GM12801 (cell line): ENCODE measurements around the gene TOP2B.

Source experiments
- TF ChIP-seq, protein P1 (sequence below): IDR thresholded peaks from one replicate; pipeline ENCODE4 v1.5.1; 2011; ENCODE audit warnings: control low read depth; ENCODE audit not compliant: insufficient read length; ENCODE audit errors: extremely low read depth

Gene TOP2B

DNA sequence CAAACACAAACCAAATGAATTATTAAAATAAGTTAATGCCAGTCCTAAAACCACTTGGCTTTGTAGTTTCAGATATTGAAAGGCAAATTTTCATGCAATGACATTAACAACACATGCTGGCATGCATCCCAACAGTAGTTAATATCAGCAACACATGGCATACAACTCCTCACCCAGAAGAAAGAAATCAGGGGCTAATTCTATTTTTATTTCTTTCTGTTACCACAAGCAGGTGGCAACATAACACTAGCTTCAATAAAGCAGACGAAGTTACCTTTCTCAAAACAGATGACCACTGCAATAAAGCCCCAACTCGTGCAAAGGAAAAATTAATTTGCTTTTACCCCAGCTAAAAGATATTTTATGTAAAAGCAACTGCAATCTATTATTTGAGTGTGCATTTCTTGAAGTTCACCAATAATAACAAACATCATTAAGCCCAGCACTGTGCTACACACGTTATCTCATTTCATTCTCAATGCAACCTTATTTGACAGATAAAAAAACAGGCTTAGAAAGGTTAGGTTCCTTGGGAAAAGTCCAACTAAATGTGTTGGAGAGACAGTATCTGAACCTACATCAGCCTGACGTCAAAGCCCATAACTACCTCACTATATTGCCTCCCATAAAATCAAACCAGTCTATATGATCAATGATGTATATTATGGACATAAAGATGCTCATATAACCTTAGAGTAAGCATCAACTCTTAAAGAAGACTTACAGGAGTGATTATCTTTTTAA lies 2.8 kb downstream of the TOP2B start:
- TF ChIP-seq, protein P1, sequence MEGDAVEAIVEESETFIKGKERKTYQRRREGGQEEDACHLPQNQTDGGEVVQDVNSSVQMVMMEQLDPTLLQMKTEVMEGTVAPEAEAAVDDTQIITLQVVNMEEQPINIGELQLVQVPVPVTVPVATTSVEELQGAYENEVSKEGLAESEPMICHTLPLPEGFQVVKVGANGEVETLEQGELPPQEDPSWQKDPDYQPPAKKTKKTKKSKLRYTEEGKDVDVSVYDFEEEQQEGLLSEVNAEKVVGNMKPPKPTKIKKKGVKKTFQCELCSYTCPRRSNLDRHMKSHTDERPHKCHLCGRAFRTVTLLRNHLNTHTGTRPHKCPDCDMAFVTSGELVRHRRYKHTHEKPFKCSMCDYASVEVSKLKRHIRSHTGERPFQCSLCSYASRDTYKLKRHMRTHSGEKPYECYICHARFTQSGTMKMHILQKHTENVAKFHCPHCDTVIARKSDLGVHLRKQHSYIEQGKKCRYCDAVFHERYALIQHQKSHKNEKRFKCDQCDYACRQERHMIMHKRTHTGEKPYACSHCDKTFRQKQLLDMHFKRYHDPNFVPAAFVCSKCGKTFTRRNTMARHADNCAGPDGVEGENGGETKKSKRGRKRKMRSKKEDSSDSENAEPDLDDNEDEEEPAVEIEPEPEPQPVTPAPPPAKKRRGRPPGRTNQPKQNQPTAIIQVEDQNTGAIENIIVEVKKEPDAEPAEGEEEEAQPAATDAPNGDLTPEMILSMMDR, result no peak

DNA sequence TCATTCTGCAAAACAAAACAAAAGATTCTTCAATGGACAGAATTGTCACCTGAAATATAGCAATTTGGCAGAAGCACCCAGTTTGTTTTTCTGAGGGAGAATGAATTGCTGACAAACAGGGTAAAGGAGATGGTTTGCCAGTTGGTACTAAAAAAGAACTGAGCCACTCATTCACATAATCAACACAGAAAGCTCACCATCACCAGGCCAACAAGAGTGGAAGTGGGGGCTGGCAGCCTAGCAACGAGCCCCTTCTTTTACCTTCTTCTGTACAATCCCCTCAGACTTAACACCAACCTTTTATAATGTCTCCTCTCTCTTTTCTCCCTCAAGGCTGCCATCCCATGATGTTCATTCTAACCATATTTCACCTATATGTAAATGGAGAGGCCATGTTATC lies 5.9 kb downstream of the TOP2B start:
- TF ChIP-seq, protein P1, result no peak

DNA sequence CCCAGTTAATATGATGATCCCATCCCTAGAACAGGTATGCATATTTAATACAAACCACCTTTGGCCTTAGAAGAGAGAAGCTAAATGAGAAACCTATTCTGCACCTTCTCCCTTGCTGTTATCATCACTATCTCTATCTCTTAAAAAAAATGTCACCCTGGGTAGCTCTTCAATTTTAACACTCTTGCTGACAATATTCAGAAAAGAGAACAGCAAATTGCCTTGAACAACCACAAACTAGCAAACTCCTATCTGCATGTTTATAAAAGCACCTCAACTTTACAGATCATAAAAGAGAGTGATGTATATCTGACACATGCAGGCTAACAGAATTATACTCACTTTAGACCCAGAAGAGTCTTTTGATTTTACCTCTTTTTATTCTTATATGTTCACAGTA lies 7.4 kb downstream of the TOP2B start:
- TF ChIP-seq, protein P1, result no peak

DNA sequence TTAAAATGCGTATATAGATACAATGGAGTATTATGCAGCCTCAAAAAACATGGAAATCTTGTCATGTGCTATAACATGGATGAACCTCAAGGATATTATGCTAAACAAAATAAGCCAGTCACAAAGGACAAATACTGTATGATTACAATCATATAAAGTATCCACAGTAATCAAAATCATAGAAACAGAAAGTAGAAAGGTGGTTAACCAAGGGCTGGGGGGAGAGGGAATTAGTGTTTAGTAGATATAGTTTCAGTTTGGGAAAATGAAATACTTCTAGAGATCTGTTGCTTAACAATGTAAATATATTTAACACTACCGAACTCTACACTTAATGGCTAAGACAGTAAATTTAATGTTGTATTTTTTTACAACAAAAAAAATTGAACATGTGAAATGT lies 9.0 kb downstream of the TOP2B start:
- TF ChIP-seq, protein P1, result no peak

DNA sequence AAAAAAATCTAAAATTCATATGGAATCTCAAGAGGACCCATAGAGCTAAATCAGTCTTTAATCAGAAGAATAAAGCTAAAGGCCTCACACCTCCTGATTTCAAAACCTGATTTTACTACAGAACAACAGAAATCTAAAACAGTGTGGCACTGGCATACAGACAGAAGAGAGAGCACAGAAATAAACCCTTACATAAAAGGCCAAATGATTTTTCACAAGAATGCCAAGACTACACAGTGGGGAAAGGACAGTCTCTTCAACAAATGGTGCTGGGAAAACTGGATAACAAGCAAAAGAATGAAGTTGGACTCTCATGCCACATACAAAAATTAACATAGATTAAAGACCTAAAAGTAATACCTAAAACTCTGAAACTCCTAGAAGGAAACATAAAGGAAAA lies 10.1 kb downstream of the TOP2B start:
- TF ChIP-seq, protein P1, result no peak

DNA sequence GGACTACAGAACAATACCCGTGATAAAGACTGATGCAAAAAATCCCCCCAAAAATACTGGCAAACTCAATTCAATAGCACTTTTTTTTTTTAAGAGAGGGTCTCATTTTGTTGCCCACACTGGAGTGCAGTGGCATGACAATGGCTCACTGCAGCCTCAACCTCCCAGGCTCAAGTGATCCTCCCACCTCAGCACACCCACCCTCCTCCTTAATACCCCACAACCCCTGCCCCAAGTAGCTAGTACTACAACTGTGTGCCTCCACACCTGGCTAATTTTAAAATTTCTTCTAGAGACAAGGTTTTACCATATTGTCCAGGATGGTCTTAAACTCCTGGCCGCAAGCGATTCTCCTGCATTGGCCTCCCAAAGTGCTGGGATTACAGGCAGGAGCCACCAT lies 11.4 kb downstream of the TOP2B start:
- TF ChIP-seq, protein P1, result no peak

DNA sequence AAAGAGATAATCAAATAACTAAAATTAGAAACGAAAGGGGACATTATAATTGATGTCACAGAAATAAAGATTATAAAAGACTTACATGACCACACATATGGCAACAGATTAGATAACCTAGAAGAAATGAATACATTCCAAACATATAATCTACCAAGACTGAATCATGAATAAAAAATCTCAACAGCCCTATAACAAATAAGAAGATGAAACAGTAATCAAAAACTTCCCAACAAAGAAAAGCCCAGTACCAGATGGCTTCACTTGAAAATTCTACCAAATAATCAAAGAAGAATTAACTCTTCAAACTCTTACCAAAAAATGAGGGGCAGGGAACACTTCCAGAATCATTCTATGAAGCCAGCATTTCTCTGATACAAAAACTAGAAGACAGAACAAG lies 11.8 kb downstream of the TOP2B start:
- TF ChIP-seq, protein P1, result no peak
